Endodermal cell (in vitro differentiated cells): Measurements from ENCODE around the gene SFXN5. TPM values are rescaled to one million over a fixed set of nuclear protein-coding genes. Genes with fewer than 3 reads are reported as not detected.

Experiments used
- DNase-seq: peaks from one replicate; pipeline ENCODE4 v3.0.0-alpha.2; 2017
- H3K27ac ChIP-seq: 2 replicates; pipeline ENCODE4 v1.5.1; 2013; ENCODE audit warnings: mild to moderate bottlenecking, low read depth, low read length, moderate library complexity
- H3K27me3 ChIP-seq: 2 replicates; pipeline ENCODE4 v1.6.1; 2013; ENCODE audit warnings: mild to moderate bottlenecking, low read length, moderate library complexity; ENCODE audit not compliant: insufficient read depth, control insufficient read depth, poor library complexity, severe bottlenecking
- H3K36me3 ChIP-seq: 2 replicates; pipeline ENCODE4 v1.7.0; 2013; ENCODE audit warnings: mild to moderate bottlenecking, low read length, moderate library complexity; ENCODE audit not compliant: control insufficient read depth, insufficient read depth
- H3K4me1 ChIP-seq: one replicate; pipeline ENCODE4 v1.7.0; 2013; ENCODE audit warnings: low read length; ENCODE audit not compliant: control insufficient read depth, insufficient read depth
- H3K4me3 ChIP-seq: 2 replicates; pipeline ENCODE4 v1.5.1; 2013; ENCODE audit warnings: mild to moderate bottlenecking, low read length, moderate library complexity
- H3K9ac ChIP-seq: 2 replicates; pipeline ENCODE4 v1.6.1; 2013; ENCODE audit warnings: mild to moderate bottlenecking, low read length, moderate library complexity; ENCODE audit not compliant: poor library complexity, severe bottlenecking; ENCODE audit errors: extremely low read depth
- H3K9me3 ChIP-seq: 2 replicates; pipeline ENCODE4 v1.6.1; 2013; ENCODE audit warnings: mild to moderate bottlenecking, low read length, moderate library complexity; ENCODE audit not compliant: control insufficient read depth
- H3K27ac Mint-ChIP-seq: 2 replicates; pipeline ENCODE4 v1.8.0; 2020; ENCODE audit warnings: mixed read lengths
- H3K27me3 Mint-ChIP-seq: 2 replicates; pipeline ENCODE4 v1.8.0; 2021; ENCODE audit warnings: mild to moderate bottlenecking, mixed read lengths; ENCODE audit not compliant: insufficient read depth
- H3K36me3 Mint-ChIP-seq: 2 replicates; pipeline ENCODE4 v1.8.0; 2020; ENCODE audit warnings: low read depth, mixed read lengths
- H3K4me1 Mint-ChIP-seq: 2 replicates; pipeline ENCODE4 v1.8.0; 2020; ENCODE audit warnings: mixed read lengths
- H3K4me3 Mint-ChIP-seq: 2 replicates; pipeline ENCODE4 v1.8.0; 2020; ENCODE audit warnings: mild to moderate bottlenecking, moderate library complexity, mixed read lengths
- H3K9me3 Mint-ChIP-seq: 2 replicates; pipeline ENCODE4 v1.8.0; 2020; ENCODE audit warnings: mild to moderate bottlenecking, mixed read lengths
- WGBS, 2 experiments: methylation state at CpG; one replicate each; pipeline versions ENCODE4 v1.1.5 to v1.1.7; 2013; ENCODE audit warnings: missing lambda C conversion rate in 2 of 2, mixed read lengths in 1 of 2; ENCODE audit not compliant: insufficient coverage in 1 of 2, insufficient read length in 1 of 2; 5-methylcytosine and 5-hydroxymethylcytosine counted together
- total RNA-seq, 2 donors: library from RNA; stranded (reverse); fragmentation: NEBNext Ultra II Directional in 1 of 2; extraction: Animal tissue kit (Norgen Biotek cat#: 25700) in 1 of 2; gene quantifications; 2 replicates in 1 of 2; 3 replicates in 1 of 2; pipeline ENCODE4 v1.2.1, GENCODE V29; 2021
- TF ChIP-seq, protein P1 (sequence below): fragments of 200-600 bp; sonication (generic); conservative IDR thresholded peaks from 2 replicates; pipeline ENCODE4 v1.5.0; 2021; ENCODE audit warnings: antibody characterized with exemption, mild to moderate bottlenecking

Gene SFXN5
- total RNA-seq, 2 donors from 2014 or later, result 30.7 to 32.8 TPM

DNA sequence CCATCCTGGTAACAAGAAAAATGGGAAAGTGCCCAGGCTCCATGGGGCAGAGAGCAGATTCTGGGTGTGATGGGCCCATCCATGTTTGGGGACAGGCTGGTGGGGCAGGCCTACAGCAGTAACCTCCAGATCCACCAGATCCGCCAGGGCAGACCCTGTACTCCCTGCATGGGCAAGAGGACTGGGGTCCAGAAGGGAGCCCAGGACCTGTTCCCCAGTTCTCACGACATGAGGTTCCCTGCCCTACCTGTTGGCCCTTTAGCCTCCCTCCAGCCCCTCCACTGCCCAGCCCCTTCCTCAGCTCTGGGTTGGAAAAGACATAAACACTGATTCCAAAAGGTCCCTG is 115.5 kb downstream of the SFXN5 start:
- TF ChIP-seq, protein P1, sequence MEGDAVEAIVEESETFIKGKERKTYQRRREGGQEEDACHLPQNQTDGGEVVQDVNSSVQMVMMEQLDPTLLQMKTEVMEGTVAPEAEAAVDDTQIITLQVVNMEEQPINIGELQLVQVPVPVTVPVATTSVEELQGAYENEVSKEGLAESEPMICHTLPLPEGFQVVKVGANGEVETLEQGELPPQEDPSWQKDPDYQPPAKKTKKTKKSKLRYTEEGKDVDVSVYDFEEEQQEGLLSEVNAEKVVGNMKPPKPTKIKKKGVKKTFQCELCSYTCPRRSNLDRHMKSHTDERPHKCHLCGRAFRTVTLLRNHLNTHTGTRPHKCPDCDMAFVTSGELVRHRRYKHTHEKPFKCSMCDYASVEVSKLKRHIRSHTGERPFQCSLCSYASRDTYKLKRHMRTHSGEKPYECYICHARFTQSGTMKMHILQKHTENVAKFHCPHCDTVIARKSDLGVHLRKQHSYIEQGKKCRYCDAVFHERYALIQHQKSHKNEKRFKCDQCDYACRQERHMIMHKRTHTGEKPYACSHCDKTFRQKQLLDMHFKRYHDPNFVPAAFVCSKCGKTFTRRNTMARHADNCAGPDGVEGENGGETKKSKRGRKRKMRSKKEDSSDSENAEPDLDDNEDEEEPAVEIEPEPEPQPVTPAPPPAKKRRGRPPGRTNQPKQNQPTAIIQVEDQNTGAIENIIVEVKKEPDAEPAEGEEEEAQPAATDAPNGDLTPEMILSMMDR, result no peak
- Histone ChIP-seq H3K36me3 (no peaks in the 10 kb centered on the region), H3K9me3 (no peaks in the 10 kb centered on the region), H3K9ac (no peak overlapping the region), H3K27ac (no peak overlapping the region), H3K4me3 (no peak overlapping the region), H3K27me3 (no peaks in the 10 kb centered on the region), H3K4me1 (no peaks in the 10 kb centered on the region)
- H3K4me3 Mint-ChIP-seq, result no peak overlapping the region
- peaks cover 21% of the 10 kb centered on the region for H3K4me1 Mint-ChIP-seq
- no peak overlapping the region for H3K27ac Mint-ChIP-seq
- no peak for DNase-seq
- peaks cover 20% of the 10 kb centered on the region for H3K36me3 Mint-ChIP-seq
- no peaks in the 10 kb centered on the region for H3K27me3 Mint-ChIP-seq
- WGBS, 2 experiments, result 84 to 100% methylated on average over 2 of the region's 2 CpGs
- H3K9me3 Mint-ChIP-seq, result no peaks in the 10 kb centered on the region

DNA sequence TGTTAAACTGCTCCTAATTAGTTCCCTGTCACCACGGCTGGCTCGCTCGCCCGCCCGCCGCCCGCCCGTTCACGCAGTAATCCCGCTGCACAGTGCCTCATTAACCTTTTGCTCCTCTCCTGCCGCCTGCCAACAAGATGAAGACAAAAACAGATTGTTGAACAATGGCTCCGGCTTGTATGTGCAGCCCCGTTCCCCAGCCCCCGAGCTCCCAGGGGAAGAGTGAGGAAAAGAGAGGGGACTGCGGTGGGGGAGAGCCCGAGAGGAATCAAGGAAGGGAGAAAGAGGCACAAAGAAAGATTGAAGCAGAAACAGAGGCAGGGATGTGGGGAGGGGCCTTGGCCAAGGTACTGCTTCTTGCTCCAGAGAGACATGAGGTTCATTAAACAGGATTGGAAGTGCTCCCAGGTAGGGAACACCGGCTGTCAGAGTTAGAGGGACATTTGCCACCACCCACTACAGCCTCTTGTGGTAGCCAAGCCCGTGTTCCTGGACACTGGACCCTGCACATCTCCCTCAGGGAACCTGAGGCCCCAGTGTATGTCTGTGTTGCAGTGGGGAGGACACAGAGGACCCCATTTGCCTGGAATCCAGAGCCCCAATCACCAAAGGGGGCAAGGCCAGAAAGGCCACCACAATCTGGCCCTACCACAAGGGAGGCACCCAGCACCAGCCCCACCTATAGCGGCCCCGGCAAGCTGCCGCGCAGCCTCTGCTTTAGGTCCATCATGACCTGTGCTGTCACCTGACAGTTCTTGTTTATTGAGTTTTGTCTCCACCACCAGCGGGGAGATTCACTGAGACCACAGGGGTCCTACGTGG is 116.1 kb downstream of the SFXN5 start:
- Mint-ChIP-seq H3K4me3 (no peak overlapping the region), H3K27ac (peak overlapping the region; percentile 52), H3K27me3 (no peaks in the 10 kb centered on the region), H3K36me3 (peaks cover 14% of the 10 kb centered on the region), H3K9me3 (no peaks in the 10 kb centered on the region), H3K4me1 (peaks cover 21% of the 10 kb centered on the region)
- Histone ChIP-seq H3K27me3 (no peaks in the 10 kb centered on the region), H3K9ac (no peak overlapping the region), H3K36me3 (no peaks in the 10 kb centered on the region), H3K4me3 (no peak overlapping the region), H3K9me3 (no peaks in the 10 kb centered on the region), H3K27ac (no peak overlapping the region), H3K4me1 (no peaks in the 10 kb centered on the region)
- TF ChIP-seq, protein P1, result no peak
- DNase-seq, result no peak
- WGBS, 2 experiments, result 79 to 92% methylated on average over 20 to 24 of the region's 24 CpGs

DNA sequence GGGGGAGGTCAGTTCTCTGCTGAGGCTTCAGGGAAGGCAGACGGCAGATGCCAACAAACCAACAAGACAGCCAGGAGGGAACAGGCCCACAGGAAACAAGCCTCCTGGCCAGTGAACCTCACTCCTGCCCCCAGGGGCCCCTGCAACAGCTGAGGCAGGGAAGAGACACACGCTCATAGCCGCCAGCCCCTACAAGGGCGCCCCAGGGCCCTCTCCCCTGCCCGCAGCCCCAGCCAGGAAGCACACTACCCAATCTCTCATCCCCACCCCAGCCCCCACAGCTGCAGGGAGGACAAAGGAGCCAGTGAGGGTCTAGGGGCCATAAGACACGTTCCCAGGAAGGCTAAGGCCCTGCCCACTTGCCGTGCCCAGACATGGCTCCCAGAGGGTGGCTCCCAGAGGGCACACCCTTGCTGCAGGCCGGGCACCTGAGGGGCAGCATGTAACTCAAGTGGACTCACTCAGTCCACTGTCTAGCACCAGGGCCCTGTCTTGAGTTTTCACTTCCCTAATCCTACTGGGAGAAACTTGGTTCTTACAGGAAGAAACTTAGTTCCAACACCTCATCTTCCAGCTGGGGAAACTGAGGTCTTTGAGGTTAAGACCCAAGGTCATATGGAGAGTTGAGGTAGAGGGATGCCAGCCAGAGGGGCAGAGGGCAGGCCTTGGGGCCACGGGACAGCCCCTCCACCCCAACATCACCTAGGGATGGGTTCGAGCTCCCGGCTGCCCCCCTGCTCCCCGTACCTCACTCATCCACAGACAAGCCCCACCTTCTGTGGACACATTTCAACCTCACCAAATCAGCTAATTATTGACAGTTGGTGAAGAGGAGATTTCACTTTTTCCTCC is 116.9 kb downstream of the SFXN5 start:
- Mint-ChIP-seq H3K27ac (no peak overlapping the region), H3K36me3 (peaks cover 8% of the 10 kb centered on the region), H3K27me3 (no peaks in the 10 kb centered on the region), H3K4me3 (no peak overlapping the region), H3K9me3 (no peaks in the 10 kb centered on the region), H3K4me1 (peaks cover 21% of the 10 kb centered on the region)
- H3K27me3 ChIP-seq, result no peaks in the 10 kb centered on the region
- H3K27ac ChIP-seq, result no peak overlapping the region
- H3K4me3 ChIP-seq, result no peak overlapping the region
- H3K36me3 ChIP-seq, result no peaks in the 10 kb centered on the region
- H3K9me3 ChIP-seq, result no peaks in the 10 kb centered on the region
- no peak for DNase-seq
- TF ChIP-seq, protein P1, result no peak
- WGBS, 2 experiments, result 91 to 96% methylated on average over 3 to 12 of the region's 12 CpGs
- no peaks in the 10 kb centered on the region for H3K4me1 ChIP-seq
- H3K9ac ChIP-seq, result no peak overlapping the region
